ENCODE measurements around the gene TOR1AIP2.

Gene TOR1AIP2

GRCh38 chr1:179876300-179876715 lies 1.3 kb downstream of the TOR1AIP2 start:
- Histone ChIP-seq H3K36me3 (ENCODE audit: low read length) (peaks cover 22% of the 10 kb centered on the region), H4K20me1 (ENCODE audit: low read depth, low read length) (peaks cover 7% of the 10 kb centered on the region; the same call in 1 of the 2 replicates)

GRCh38 chr1:179875596-179876299 lies 1.9 kb downstream of the TOR1AIP2 start:
- Histone ChIP-seq H3K4me2 (ENCODE audit: low read depth, low read length, poor library complexity, severe bottlenecking) (peak overlapping the region; percentile 89), H3K4me3 (ENCODE audit: insufficient read depth, low read length, poor library complexity, severe bottlenecking) (peak overlapping the region; percentile 92), H3K27me3 (ENCODE audit: low read length) (no peaks in the 10 kb centered on the region), H3K36me3 (ENCODE audit: low read length) (peaks cover 22% of the 10 kb centered on the region), H3K9ac (ENCODE audit: low read length) (0 out of 2 replicates have a peak overlapping the region, but pooled peaks have one; percentile 61), H2AFZ (ENCODE audit: low read depth, low read length, severe bottlenecking) (no peak overlapping the region), H3K27ac (ENCODE audit: low read depth, low read length) (peak overlapping the region; percentile 4; the same call in 1 of the 2 replicates), H3K79me2 (ENCODE audit: insufficient read depth, low read length) (peaks cover 68% of the 10 kb centered on the region), H3K9me3 (ENCODE audit: insufficient read depth, low read length) (no peaks in the 10 kb centered on the region), H4K20me1 (ENCODE audit: low read depth, low read length) (peaks cover 7% of the 10 kb centered on the region; the same call in 1 of the 2 replicates), H3K9me2 (replicated peaks; ENCODE audit: insufficient read depth, low read length) (no peaks in the 10 kb centered on the region), H3F3A (ENCODE audit: insufficient read depth) (peaks cover 17% of the 10 kb centered on the region)
- no peak for TF ChIP-seq CTCF (IDR thresholded peaks at IDR 0.05; ENCODE audit: insufficient read depth, low read length, poor library complexity, severe bottlenecking)

More at GRCh38 chr1:179876300-179876715, 1.3 kb downstream of the TOR1AIP2 start:
- Histone ChIP-seq H2AFZ (ENCODE audit: low read depth, low read length, severe bottlenecking) (no peak overlapping the region), H3K9ac (ENCODE audit: low read length) (peak overlapping the region; percentile 61), H3K79me2 (ENCODE audit: insufficient read depth, low read length) (peaks cover 63% of the 10 kb centered on the region), H3K9me2 (replicated peaks; ENCODE audit: insufficient read depth, low read length) (no peaks in the 10 kb centered on the region), H3K9me3 (ENCODE audit: insufficient read depth, low read length) (no peaks in the 10 kb centered on the region), H3K27ac (ENCODE audit: low read depth, low read length) (peak overlapping the region; percentile 4), H3F3A (ENCODE audit: insufficient read depth) (peaks cover 14% of the 10 kb centered on the region), H3K27me3 (ENCODE audit: low read length) (no peaks in the 10 kb centered on the region), H3K4me3 (ENCODE audit: insufficient read depth, low read length, poor library complexity, severe bottlenecking) (peak overlapping the region; percentile 92), H3K4me2 (ENCODE audit: low read depth, low read length, poor library complexity, severe bottlenecking) (peak overlapping the region; percentile 89)
- TF ChIP-seq CTCF (IDR thresholded peaks at IDR 0.05; ENCODE audit: insufficient read depth, low read length, poor library complexity, severe bottlenecking) (no peak), EZH2phosphoT487 (conservative IDR thresholded peaks at IDR 0.05; ENCODE audit: low read length) (no peak)

DNA sequence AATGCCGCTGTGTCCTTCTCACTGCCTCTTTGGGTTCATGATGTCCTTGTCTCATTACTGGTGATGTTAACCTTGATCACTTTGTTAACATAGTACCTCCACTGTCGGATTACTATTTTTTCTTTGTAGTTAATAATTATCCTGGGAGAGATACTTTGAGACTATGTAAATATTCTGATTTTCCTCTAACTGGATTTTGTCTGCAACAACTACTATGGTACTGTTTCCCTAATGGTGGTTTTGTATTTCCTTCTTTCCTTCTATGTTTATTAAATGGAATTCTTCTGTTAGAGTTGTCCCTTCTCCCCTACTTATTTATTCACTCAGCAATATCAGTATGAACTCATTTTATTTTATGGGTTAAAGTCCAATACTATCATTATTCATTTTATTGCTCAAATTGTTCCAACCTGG lies 4.2 kb downstream of the TOR1AIP2 start:
- Histone ChIP-seq H3K9ac (ENCODE audit: low read length) (no peak overlapping the region), H2AFZ (ENCODE audit: low read depth, low read length, severe bottlenecking) (no peak overlapping the region), H4K20me1 (ENCODE audit: low read depth, low read length) (peaks cover 7% of the 10 kb centered on the region; the same call in 1 of the 2 replicates), H3K36me3 (ENCODE audit: low read length) (peaks cover 22% of the 10 kb centered on the region), H3F3A (ENCODE audit: insufficient read depth) (peaks cover 25% of the 10 kb centered on the region), H3K9me2 (replicated peaks; ENCODE audit: insufficient read depth, low read length) (no peaks in the 10 kb centered on the region), H3K27ac (ENCODE audit: low read depth, low read length) (no peak overlapping the region), H3K4me3 (ENCODE audit: insufficient read depth, low read length, poor library complexity, severe bottlenecking) (no peak overlapping the region), H3K79me2 (ENCODE audit: insufficient read depth, low read length) (peaks cover 82% of the 10 kb centered on the region), H3K27me3 (ENCODE audit: low read length) (no peaks in the 10 kb centered on the region), H3K4me2 (ENCODE audit: low read depth, low read length, poor library complexity, severe bottlenecking) (no peak overlapping the region), H3K9me3 (ENCODE audit: insufficient read depth, low read length) (no peaks in the 10 kb centered on the region)
- TF ChIP-seq CTCF (IDR thresholded peaks at IDR 0.05; ENCODE audit: insufficient read depth, low read length, poor library complexity, severe bottlenecking) (no peak), EZH2phosphoT487 (conservative IDR thresholded peaks at IDR 0.05; ENCODE audit: low read length) (no peak)

Data from SU-DHL-6 (cell line).